ENCODE data around the gene PHOSPHO1. TPM values are rescaled to one million over a fixed set of nuclear protein-coding genes. Genes with fewer than 3 reads are reported as not detected.
"Not testable (repeated sequence)": the region's sequence is repeated elsewhere in the genome, so short reads cannot be mapped to it uniquely, and the experiment has no call there.

Gene PHOSPHO1, protein sequence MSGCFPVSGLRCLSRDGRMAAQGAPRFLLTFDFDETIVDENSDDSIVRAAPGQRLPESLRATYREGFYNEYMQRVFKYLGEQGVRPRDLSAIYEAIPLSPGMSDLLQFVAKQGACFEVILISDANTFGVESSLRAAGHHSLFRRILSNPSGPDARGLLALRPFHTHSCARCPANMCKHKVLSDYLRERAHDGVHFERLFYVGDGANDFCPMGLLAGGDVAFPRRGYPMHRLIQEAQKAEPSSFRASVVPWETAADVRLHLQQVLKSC
- total RNA-seq (not detected), polyA plus RNA-seq (0.91 TPM)

DNA sequence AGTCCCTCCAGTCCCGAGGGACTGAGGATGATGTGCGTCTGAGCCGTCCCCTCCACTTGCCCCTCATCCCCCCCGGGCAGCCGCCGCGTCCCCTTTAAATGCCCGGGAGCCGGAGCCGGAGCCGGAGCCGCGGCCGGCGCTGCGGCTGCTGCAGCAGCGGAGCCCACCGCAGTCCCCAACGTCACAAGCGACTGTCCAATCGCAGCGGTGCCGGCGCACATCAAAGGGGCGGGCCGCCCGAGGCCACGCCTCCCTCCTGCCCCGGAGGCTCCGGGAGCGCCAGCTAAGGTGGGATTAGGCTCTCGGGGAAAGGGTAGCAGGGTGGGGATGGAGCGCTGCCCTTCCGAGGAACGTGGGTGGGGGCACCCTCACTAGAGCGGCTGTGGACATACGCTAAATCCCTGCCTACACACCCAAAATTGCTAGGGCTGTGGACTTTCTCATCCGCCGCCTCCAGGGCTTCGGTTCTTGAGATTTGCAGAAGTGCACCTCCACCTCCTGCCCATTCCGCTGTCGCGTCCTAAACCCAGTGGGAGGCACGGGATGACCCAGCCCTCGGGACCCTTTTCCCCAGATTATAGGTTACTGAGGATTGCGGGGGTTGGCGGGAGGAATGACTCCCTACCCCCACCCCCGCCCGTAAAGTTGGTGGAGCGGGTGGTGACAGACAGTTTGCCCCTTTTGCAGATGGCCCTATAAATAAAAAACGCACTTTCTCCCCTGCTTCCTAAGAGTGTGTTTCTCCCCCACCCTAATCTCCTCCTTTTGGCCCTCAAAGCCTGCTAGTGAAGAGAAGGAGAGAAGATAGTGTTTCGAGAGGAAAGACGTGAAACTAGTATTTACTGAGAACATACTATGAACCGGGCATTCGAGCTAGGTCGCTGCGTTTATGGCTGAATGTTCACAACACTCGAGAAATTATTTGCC lies at the start of gene PHOSPHO1:
Gene PHOSPHO1 (minus strand): TSS at position 152 of the 927 bp plus-strand sequence. CDS start 4,096 bp downstream, outside the sequence.
- peaks cover 6 to 9% of the 10 kb centered on the region in 2 donors for H3K27me3 Mint-ChIP-seq
- H3K27me3 ChIP-seq (ENCODE audit: insufficient read depth, low read length, poor library complexity, severe bottlenecking) = no peaks in the 10 kb centered on the region
- peaks cover 12 to 41% (median 17%) of the 10 kb centered on the region in 3 donors for H3K4me1 Mint-ChIP-seq
- H3K9me3 Mint-ChIP-seq = no peaks in the 10 kb centered on the region
- no peaks in the 10 kb centered on the region for H3K9me3 ChIP-seq (ENCODE audit: low read length)
- POLR2A ChIA-PET = interaction anchor here (1.3 to 1.7 kb wide), 3 partner anchors 13 to 39 kb away, joined by 4 to 7 read pairs (median 5); no protein-coding TSS in a partner anchor
- H3K27ac ChIP-seq (ENCODE audit: low read depth, low read length) = no peak within 1 kb of the TSS
- no peaks in the 10 kb centered on the region for H3K36me3 Mint-ChIP-seq
- peak within 1 kb of the TSS in 7 of 8 donors; percentile 61 to 96 (median 78) for H3K27ac Mint-ChIP-seq
- H3K4me1 ChIP-seq (ENCODE audit: insufficient read depth, low read length) = peaks cover 20% of the 10 kb centered on the region
- no peaks in the 10 kb centered on the region for H3K36me3 ChIP-seq (ENCODE audit: insufficient read depth, low read length)
- DNase-seq = peak; percentile 85 to 93 (median 85)
- peak within 1 kb of the TSS; percentile 91 for H3K4me3 ChIP-seq (ENCODE audit: low read length)
- peak within 1 kb of the TSS; percentile 72 to 95 (median 85) for H3K4me3 Mint-ChIP-seq
- CTCF ChIA-PET = interaction anchor here (1.0 to 8.3 kb wide), 5 partner anchors 13 to 195 kb away, joined by 3 to 173 read pairs (median 126); partner anchors contain the start of genes ABI3 and GNGT2

DNA sequence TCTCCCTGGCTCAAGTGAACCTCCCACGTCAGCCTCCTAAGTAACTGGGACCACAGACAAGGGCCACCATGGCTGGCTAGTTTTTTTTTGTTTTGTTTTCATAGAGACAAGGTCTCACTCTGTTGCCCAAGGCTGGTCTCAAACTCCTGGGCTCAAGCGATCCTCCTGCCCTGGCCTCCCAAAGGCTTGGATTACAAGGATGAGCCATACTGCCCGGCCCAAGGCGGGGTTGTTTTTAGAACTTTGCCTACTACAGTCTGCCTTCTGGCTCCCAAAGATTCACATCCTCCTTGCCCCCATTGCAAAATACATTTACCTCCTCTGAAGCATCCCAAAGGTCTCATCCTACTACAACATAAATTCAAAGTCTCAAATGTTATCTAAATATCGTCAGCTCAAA lies 49.5 kb upstream of the PHOSPHO1 start:
- H3K4me1 Mint-ChIP-seq = no peaks in the 10 kb centered on the region
- H3K4me3 Mint-ChIP-seq = no peak overlapping the region
- Histone ChIP-seq H3K36me3 (ENCODE audit: insufficient read depth, low read length) (no peaks in the 10 kb centered on the region), H3K27ac (ENCODE audit: low read depth, low read length) (no peak overlapping the region), H3K27me3 (ENCODE audit: insufficient read depth, low read length, poor library complexity, severe bottlenecking) (no peaks in the 10 kb centered on the region), H3K4me3 (ENCODE audit: low read length) (no peak overlapping the region), H3K9me3 (ENCODE audit: low read length) (no peaks in the 10 kb centered on the region), H3K4me1 (ENCODE audit: insufficient read depth, low read length) (no peaks in the 10 kb centered on the region)
- DNase-seq = no peak
- POLR2A ChIA-PET = no interaction called here
- H3K27me3 Mint-ChIP-seq = peaks cover 2 to 5% of the 10 kb centered on the region in 2 donors
- no peaks in the 10 kb centered on the region for H3K9me3 Mint-ChIP-seq
- H3K36me3 Mint-ChIP-seq = no peaks in the 10 kb centered on the region
- CTCF ChIA-PET = no interaction called here
- H3K27ac Mint-ChIP-seq = no peak overlapping the region

DNA sequence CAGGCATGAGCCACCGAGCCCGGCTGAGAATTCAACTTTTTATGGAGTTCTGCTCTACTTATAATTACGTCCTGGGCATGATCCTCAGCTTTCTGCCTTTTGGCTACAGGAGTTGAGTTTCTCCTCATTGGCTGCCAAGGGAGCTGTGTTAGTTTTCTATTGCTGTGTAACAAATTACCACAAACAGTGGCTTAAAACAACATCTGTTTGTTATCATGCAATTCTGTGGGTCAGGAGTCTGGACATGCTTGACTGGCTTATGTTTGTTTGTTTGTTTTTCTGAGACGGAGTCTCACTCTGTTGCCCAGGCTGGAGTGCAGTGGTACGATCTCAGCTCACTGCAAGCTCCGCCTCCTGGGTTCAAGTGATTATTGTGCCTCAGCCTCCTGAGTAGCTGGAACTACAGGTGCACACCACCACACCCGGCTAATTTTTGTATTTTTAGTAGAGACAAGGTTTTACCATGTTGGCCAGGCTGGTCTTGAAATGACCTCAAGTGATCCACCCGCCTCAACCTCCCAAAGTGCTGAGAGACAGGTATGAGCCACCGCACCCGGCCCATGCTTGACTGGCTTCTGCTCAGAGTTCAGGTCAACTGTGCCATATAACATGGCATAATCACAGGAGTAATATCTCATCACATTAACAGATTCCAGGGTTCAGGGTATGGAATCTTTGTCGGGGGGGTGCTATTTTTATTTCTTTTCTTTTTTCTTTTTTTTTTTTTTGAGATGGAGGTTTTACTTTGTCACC lies 48.9 kb upstream of the PHOSPHO1 start:
- H3K27ac ChIP-seq (ENCODE audit: low read depth, low read length); H3K36me3 Mint-ChIP-seq; H3K27ac Mint-ChIP-seq; H3K4me1 ChIP-seq (ENCODE audit: insufficient read depth, low read length); H3K4me3 ChIP-seq (ENCODE audit: low read length); H3K4me3 Mint-ChIP-seq; H3K36me3 ChIP-seq (ENCODE audit: insufficient read depth, low read length); DNase-seq; H3K9me3 ChIP-seq (ENCODE audit: low read length); CTCF ChIA-PET; H3K27me3 Mint-ChIP-seq; H3K27me3 ChIP-seq (ENCODE audit: insufficient read depth, low read length, poor library complexity, severe bottlenecking); POLR2A ChIA-PET; H3K9me3 Mint-ChIP-seq; H3K4me1 Mint-ChIP-seq: not testable (repeated sequence)

DNA sequence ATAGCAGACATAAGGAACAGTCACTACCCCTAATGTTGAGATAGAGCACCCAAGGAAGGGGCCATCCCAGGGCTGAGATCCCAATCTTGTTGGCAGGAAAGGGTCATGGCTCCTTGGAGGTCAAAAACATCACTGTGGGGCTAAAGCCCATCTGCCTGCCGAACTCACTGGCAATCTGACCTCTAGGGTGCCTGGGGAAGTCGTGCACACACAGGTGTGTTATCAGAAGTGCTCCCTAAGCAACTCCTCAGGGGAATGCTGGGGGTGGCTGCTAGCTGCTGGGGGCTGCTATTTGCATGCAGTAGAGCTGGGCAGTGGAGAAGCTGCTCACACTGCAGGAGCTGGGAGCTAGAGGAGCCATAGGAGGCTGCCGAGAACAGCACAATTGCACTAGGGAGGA lies 47.5 kb upstream of the PHOSPHO1 start:
- Mint-ChIP-seq H3K9me3 (no peaks in the 10 kb centered on the region), H3K27me3 (peaks cover 2 to 5% of the 10 kb centered on the region in 2 donors), H3K27ac (no peak overlapping the region), H3K4me1 (no peaks in the 10 kb centered on the region), H3K4me3 (no peak overlapping the region), H3K36me3 (no peaks in the 10 kb centered on the region)
- Histone ChIP-seq H3K27me3 (ENCODE audit: insufficient read depth, low read length, poor library complexity, severe bottlenecking) (no peaks in the 10 kb centered on the region), H3K4me1 (ENCODE audit: insufficient read depth, low read length) (no peaks in the 10 kb centered on the region), H3K36me3 (ENCODE audit: insufficient read depth, low read length) (no peaks in the 10 kb centered on the region), H3K9me3 (ENCODE audit: low read length) (no peaks in the 10 kb centered on the region), H3K4me3 (ENCODE audit: low read length) (no peak overlapping the region), H3K27ac (ENCODE audit: low read depth, low read length) (no peak overlapping the region)
- ChIA-PET CTCF (no interaction called here), POLR2A (no interaction called here)
- DNase-seq = no peak

DNA sequence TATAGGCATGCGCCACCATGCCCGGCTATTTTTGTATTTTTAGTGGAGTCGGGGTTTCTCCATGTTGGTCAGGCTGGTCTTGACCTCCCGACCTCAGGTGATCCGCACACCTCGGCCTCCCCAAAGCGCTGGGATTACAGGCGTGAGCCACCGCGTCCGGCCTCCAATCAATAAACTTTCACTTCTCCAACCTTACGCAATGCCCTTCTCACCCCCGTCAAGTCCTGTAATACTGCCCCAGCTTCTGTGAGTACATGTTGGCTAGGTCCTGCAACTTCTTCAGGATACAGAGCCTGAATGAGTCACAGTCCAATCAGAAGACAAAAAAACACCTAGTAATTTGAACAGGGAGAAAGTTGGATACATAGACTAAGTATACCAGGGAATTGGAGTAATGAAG lies 47.1 kb upstream of the PHOSPHO1 start:
- POLR2A ChIA-PET = no interaction called here
- no peak overlapping the region for H3K4me3 Mint-ChIP-seq
- H3K4me1 Mint-ChIP-seq = no peaks in the 10 kb centered on the region
- Histone ChIP-seq H3K4me3 (ENCODE audit: low read length) (no peak overlapping the region), H3K4me1 (ENCODE audit: insufficient read depth, low read length) (no peaks in the 10 kb centered on the region), H3K36me3 (ENCODE audit: insufficient read depth, low read length) (no peaks in the 10 kb centered on the region), H3K27me3 (ENCODE audit: insufficient read depth, low read length, poor library complexity, severe bottlenecking) (no peaks in the 10 kb centered on the region), H3K27ac (ENCODE audit: low read depth, low read length) (no peak overlapping the region), H3K9me3 (ENCODE audit: low read length) (no peaks in the 10 kb centered on the region)
- H3K9me3 Mint-ChIP-seq = no peaks in the 10 kb centered on the region
- H3K27me3 Mint-ChIP-seq = peaks cover 2 to 5% of the 10 kb centered on the region in 2 donors
- CTCF ChIA-PET = interaction anchor here (0.7 kb wide), 1 partner anchor 219 kb away, joined by 3 read pairs; no protein-coding TSS in a partner anchor
- no peaks in the 10 kb centered on the region for H3K36me3 Mint-ChIP-seq
- DNase-seq = no peak
- no peak overlapping the region for H3K27ac Mint-ChIP-seq

DNA sequence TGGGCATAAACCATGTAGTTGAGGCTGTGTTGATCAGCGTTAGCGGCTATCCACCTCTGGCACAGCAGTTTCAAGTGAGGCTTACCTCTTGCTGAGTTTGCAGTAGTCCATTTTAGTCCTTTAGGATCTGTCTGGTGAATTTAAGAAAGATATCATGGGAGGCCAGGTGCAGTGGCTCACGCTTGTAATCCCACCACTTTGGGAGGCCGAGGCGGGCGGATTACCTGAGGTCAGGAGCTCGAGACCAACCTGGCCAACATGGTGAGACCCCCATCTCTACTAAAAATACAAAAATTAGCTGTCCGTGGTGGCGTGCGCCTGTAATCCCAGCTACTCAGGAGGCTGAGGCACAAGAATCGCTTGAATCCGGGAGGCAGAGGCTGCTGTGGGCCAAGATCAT lies 45.4 kb upstream of the PHOSPHO1 start:
- POLR2A ChIA-PET, H3K4me1 Mint-ChIP-seq: not testable (repeated sequence)

DNA sequence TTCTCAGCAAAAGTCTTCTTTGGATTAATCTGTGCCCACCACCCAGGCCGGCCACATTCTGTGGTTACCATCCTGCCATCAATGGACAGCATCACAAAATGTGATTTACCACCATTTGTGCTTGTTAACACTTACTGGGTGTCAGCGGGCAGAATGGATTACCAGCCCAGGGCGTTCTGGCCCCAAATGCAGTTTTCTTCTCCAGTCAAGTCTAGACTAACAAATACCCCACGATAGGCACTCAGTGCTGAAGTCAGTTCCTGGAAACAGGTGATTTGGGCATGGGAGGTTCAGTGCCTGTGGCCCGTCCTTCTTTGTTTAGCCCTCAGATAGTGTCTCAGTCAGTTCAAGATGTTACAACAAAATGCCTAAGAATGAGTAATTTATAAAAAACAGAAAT lies 38.8 kb upstream of the PHOSPHO1 start:
- no peak overlapping the region for H3K4me3 ChIP-seq (ENCODE audit: low read length)
- no peaks in the 10 kb centered on the region for H3K36me3 ChIP-seq (ENCODE audit: insufficient read depth, low read length)
- no peaks in the 10 kb centered on the region for H3K9me3 ChIP-seq (ENCODE audit: low read length)
- no peak for DNase-seq
- H3K27ac ChIP-seq (ENCODE audit: low read depth, low read length) = no peak overlapping the region
- no peak overlapping the region for H3K27ac Mint-ChIP-seq
- H3K36me3 Mint-ChIP-seq = no peaks in the 10 kb centered on the region
- no peak overlapping the region for H3K4me3 Mint-ChIP-seq
- POLR2A ChIA-PET = no interaction called here
- CTCF ChIA-PET = no interaction called here
- H3K4me1 ChIP-seq (ENCODE audit: insufficient read depth, low read length) = no peaks in the 10 kb centered on the region
- H3K27me3 Mint-ChIP-seq = peaks cover 3 to 4% of the 10 kb centered on the region in 2 donors
- H3K9me3 Mint-ChIP-seq = no peaks in the 10 kb centered on the region
- H3K4me1 Mint-ChIP-seq = no peaks in the 10 kb centered on the region
- no peaks in the 10 kb centered on the region for H3K27me3 ChIP-seq (ENCODE audit: insufficient read depth, low read length, poor library complexity, severe bottlenecking)

More for the DNA sequence above, 45.4 kb upstream of the PHOSPHO1 start:
- DNase-seq; H3K27me3 Mint-ChIP-seq; H3K9me3 ChIP-seq (ENCODE audit: low read length); H3K4me3 Mint-ChIP-seq; H3K27ac ChIP-seq (ENCODE audit: low read depth, low read length); H3K4me3 ChIP-seq (ENCODE audit: low read length); H3K36me3 ChIP-seq (ENCODE audit: insufficient read depth, low read length); H3K27ac Mint-ChIP-seq; H3K27me3 ChIP-seq (ENCODE audit: insufficient read depth, low read length, poor library complexity, severe bottlenecking); H3K9me3 Mint-ChIP-seq; H3K36me3 Mint-ChIP-seq; H3K4me1 ChIP-seq (ENCODE audit: insufficient read depth, low read length): not testable (repeated sequence)
- CTCF ChIA-PET = interaction anchor here (0.6 kb wide), 1 partner anchor 244 kb away, joined by 3 read pairs; no protein-coding TSS in a partner anchor
